CD4-positive, CD25-positive, alpha-beta regulatory T cell (primary cell): ENCODE results near the gene CD300LB. TPM values are rescaled to one million over a fixed set of nuclear protein-coding genes. Genes with fewer than 3 reads are reported as not detected.
A peak's percentile ranks its signal among the peaks of the same experiment; 100 is the strongest.
"Not testable (repeated sequence)": the region's sequence is repeated elsewhere in the genome, so short reads cannot be mapped to it uniquely, and the experiment has no call there.

Source experiments
- ATAC-seq, 2 donors: fragments of 150-1000 bp; cut with Tn5 transposase; one replicate each; pipeline ENCODE4 v1.10.0; 2021; ENCODE audit warnings: low read depth in 2 of 2, moderate number of reproducible peaks in 2 of 2, moderate library complexity in 1 of 2
- DNase-seq, 3 donors: peaks; one replicate each; pipeline versions ENCODE4 v3.0.0 to v3.0.0-alpha.2; 2012 to 2022; ENCODE audit warnings: mixed read lengths in 1 of 3
- H3K27ac ChIP-seq: one replicate; pipeline ENCODE4 v1.7.0; 2013; ENCODE audit warnings: mild to moderate bottlenecking, low read length; ENCODE audit not compliant: insufficient read depth, poor library complexity, severe bottlenecking
- H3K27me3 ChIP-seq: one replicate; pipeline ENCODE4 v1.7.0; 2013; ENCODE audit warnings: low read length; ENCODE audit not compliant: control insufficient read depth, insufficient read depth
- H3K36me3 ChIP-seq: one replicate; pipeline ENCODE4 v1.7.0; 2013; ENCODE audit warnings: mild to moderate bottlenecking, low read length, moderate library complexity; ENCODE audit not compliant: control insufficient read depth, insufficient read depth
- H3K4me1 ChIP-seq: 2 replicates; pipeline ENCODE4 v1.7.0; 2013; ENCODE audit warnings: mild to moderate bottlenecking, low read length; ENCODE audit not compliant: insufficient read depth, control insufficient read depth, poor library complexity, severe bottlenecking
- H3K4me3 ChIP-seq: one replicate; pipeline ENCODE4 v1.7.0; 2013; ENCODE audit warnings: low read depth, mild to moderate bottlenecking, low read length, moderate library complexity
- H3K9me3 ChIP-seq, 2 experiments: 1 replicate in 1 of 2; 2 replicates in 1 of 2; pipeline ENCODE4 v1.7.0; 2013; ENCODE audit warnings: low read length in 2 of 2, mild to moderate bottlenecking in 1 of 2, moderate library complexity in 1 of 2; ENCODE audit not compliant: control insufficient read depth in 2 of 2
- H3K27ac Mint-ChIP-seq, 3 donors: one replicate each; pipeline ENCODE4 v1.8.0; 2020 to 2022; ENCODE audit warnings: mild to moderate bottlenecking in 3 of 3, mixed read lengths in 3 of 3, moderate library complexity in 2 of 3
- H3K27me3 Mint-ChIP-seq: one replicate; pipeline ENCODE4 v1.8.0; 2022; ENCODE audit warnings: mild to moderate bottlenecking, mixed read lengths
- H3K36me3 Mint-ChIP-seq: one replicate; pipeline ENCODE4 v1.8.0; 2020; ENCODE audit warnings: mixed read lengths
- H3K4me1 Mint-ChIP-seq, 4 donors: one replicate each; pipeline ENCODE4 v1.8.0; 2020 to 2022; ENCODE audit warnings: mixed read lengths in 4 of 4, mild to moderate bottlenecking in 1 of 4
- H3K4me3 Mint-ChIP-seq, 4 donors: one replicate each; pipeline ENCODE4 v1.8.0; 2020 to 2022; ENCODE audit warnings: mild to moderate bottlenecking in 4 of 4, mixed read lengths in 4 of 4, moderate library complexity in 3 of 4
- H3K9me3 Mint-ChIP-seq, 7 donors: one replicate each; pipeline ENCODE4 v1.8.0; 2020 to 2022; ENCODE audit warnings: mixed read lengths in 7 of 7, mild to moderate bottlenecking in 3 of 7, moderate library complexity in 2 of 7
- polyA plus RNA-seq, 4 donors: library from polyadenylated mRNA; unstranded; fragments of 300-500 nt; fragmentation: Illumina TruSeq; gene quantifications; one replicate each; pipeline ENCODE4 v1.2.3, GENCODE V29; 2021
- total RNA-seq: library from RNA; stranded (reverse); gene quantifications from one replicate; pipeline ENCODE4 v1.2.3, GENCODE V29; 2022

Gene CD300LB
- total and polyA plus RNA-seq, 5 donors from 2014 or later, result not detected

DNA sequence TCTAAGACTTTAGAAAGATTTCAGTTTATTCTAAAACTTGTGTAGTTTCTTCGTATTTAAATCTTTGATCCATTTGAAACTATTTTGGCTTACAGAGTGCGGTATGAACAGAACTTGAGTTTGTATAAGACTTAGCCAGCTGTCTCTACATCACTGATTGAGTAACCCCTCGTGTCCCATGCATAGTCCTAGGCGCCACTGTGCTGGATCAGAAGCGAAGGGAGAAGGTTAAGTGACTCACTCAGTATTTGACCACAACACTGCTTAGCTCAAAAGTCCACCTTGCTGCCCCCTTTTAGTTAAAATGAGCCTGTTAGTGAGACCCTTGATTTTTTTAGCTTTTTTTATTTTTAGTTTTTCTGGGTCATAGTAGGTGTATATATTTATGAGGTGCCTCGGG lies 28.4 kb downstream of the CD300LB start:
- Mint-ChIP-seq H3K36me3 (no peaks in the 10 kb centered on the region), H3K9me3 (no peaks in the 10 kb centered on the region), H3K4me1 (no peaks in the 10 kb centered on the region), H3K27ac (no peak overlapping the region), H3K27me3 (peaks cover 2% of the 10 kb centered on the region), H3K4me3 (no peak overlapping the region)
- DNase-seq (no peak), ATAC-seq (no peak)
- Histone ChIP-seq H3K27ac (no peak overlapping the region), H3K36me3 (no peaks in the 10 kb centered on the region), H3K4me3 (no peak overlapping the region), H3K9me3 (no peaks in the 10 kb centered on the region), H3K27me3 (peaks cover 3% of the 10 kb centered on the region), H3K4me1 (no peaks in the 10 kb centered on the region)

DNA sequence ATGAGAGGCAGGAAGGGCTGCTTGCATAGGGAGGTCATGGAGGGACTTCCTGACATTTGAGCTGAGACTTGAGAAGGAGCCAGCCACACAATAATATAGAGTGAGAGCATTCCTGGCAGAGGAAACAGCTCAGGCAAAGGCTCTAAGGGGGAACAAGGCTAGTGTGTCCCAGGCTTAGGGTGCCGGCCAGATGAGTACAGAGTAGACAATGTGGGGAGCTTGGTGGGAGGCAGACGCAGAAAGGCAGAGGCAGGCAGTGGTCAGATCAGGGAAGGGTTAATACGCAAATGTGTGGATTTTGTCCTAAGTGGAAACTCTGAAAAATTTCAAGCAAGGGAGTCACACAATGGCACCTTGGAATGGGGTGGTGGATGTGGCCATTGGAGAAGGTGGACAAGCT lies 31.3 kb downstream of the CD300LB start:
- Histone ChIP-seq H3K4me3 (no peak overlapping the region), H3K36me3 (no peaks in the 10 kb centered on the region), H3K27me3 (peaks cover 2% of the 10 kb centered on the region), H3K27ac (no peak overlapping the region), H3K4me1 (no peaks in the 10 kb centered on the region), H3K9me3 (no peaks in the 10 kb centered on the region)
- no peak overlapping the region for H3K27ac Mint-ChIP-seq
- ATAC-seq (no peak), DNase-seq (no peak)
- H3K4me3 Mint-ChIP-seq, result no peak overlapping the region
- H3K36me3 Mint-ChIP-seq, result no peaks in the 10 kb centered on the region
- H3K27me3 Mint-ChIP-seq, result no peaks in the 10 kb centered on the region
- no peaks in the 10 kb centered on the region for H3K9me3 Mint-ChIP-seq
- no peaks in the 10 kb centered on the region for H3K4me1 Mint-ChIP-seq

DNA sequence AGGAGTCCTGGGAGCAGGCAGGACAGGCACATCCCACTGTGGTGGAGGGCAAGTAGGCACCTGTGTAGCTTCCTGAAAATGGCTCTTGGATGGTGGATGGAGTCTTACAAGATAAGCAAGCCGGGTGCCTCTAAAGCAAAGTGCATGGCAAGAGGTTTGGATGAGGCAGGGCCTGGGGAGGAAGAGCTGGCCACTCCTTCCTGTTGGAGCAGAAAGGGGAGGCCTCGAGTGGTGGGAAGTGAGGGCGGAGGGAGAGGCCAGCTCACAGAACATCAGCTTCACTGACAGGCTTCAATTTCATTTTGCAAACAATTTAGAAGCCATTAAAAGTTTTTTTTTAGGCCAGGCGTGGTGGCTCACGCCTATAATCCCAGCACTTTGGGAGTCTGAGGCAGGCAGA lies 33.8 kb downstream of the CD300LB start:
- no peak for ATAC-seq
- Mint-ChIP-seq H3K36me3 (no peaks in the 10 kb centered on the region), H3K4me3 (no peak overlapping the region), H3K27ac (no peak overlapping the region), H3K4me1 (peaks cover 0 to 6% (median 0%) of the 10 kb centered on the region in 4 donors), H3K27me3 (peaks cover 6% of the 10 kb centered on the region), H3K9me3 (peaks cover 0 to 1% (median 0%) of the 10 kb centered on the region in 7 donors)
- H3K9me3 ChIP-seq, result no peaks in the 10 kb centered on the region
- no peak overlapping the region for H3K4me3 ChIP-seq
- H3K36me3 ChIP-seq, result no peaks in the 10 kb centered on the region
- DNase-seq, result no peak
- no peaks in the 10 kb centered on the region for H3K4me1 ChIP-seq
- no peaks in the 10 kb centered on the region for H3K27me3 ChIP-seq
- no peak overlapping the region for H3K27ac ChIP-seq

- peaks cover 0 to 6% (median 0%) of the 10 kb centered on the region in 4 donors for H3K4me1 Mint-ChIP-seq
- ATAC-seq, result peak; percentile 47 to 53
Observed at GRCh38 chr17:74493331-74493833, 37.9 kb downstream of the CD300LB start.

DNA sequence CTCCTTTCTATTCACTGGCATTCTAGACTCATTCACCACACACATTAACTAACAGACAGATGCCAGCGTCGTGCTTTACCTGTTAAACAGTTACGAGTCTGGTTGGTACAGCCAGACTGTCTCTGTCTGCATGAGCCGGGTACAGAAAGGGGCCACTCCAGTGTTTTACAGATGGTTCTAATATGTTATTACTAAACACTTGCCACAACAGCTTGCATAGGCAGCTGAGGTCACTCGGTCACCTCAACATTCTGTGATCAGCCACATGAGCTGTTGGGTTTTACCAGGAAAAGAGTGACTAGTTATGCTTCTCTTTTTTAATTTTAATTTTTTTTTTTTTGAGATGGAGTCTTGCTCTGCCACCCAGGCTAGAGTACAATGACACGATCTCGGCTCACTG lies 39.6 kb downstream of the CD300LB start:
- Histone ChIP-seq H3K4me1 (no peaks in the 10 kb centered on the region), H3K4me3 (no peak overlapping the region), H3K27ac (no peak overlapping the region), H3K9me3 (no peaks in the 10 kb centered on the region), H3K27me3 (peaks cover under 1% of the 10 kb centered on the region), H3K36me3 (no peaks in the 10 kb centered on the region)
- Mint-ChIP-seq H3K27ac (no peak overlapping the region), H3K4me3 (no peak overlapping the region), H3K9me3 (peaks cover 0 to 1% (median 0%) of the 10 kb centered on the region in 7 donors), H3K27me3 (peaks cover 12% of the 10 kb centered on the region), H3K36me3 (no peaks in the 10 kb centered on the region), H3K4me1 (peaks cover 0 to 6% (median 0%) of the 10 kb centered on the region in 4 donors)
- DNase-seq (no peak), ATAC-seq (no peak)

More at GRCh38 chr17:74493331-74493833, 37.9 kb downstream of the CD300LB start:
- Mint-ChIP-seq H3K27ac (no peak overlapping the region), H3K4me3 (no peak overlapping the region), H3K36me3 (no peaks in the 10 kb centered on the region), H3K9me3 (peaks cover 0 to 1% (median 0%) of the 10 kb centered on the region in 7 donors), H3K27me3 (peaks cover 12% of the 10 kb centered on the region)
- Histone ChIP-seq H3K27ac (no peak overlapping the region), H3K36me3 (no peaks in the 10 kb centered on the region), H3K9me3 (no peaks in the 10 kb centered on the region), H3K4me1 (no peaks in the 10 kb centered on the region), H3K4me3 (no peak overlapping the region), H3K27me3 (no peaks in the 10 kb centered on the region)
- DNase-seq, result peak; percentile 27 to 60 (median 52)

DNA sequence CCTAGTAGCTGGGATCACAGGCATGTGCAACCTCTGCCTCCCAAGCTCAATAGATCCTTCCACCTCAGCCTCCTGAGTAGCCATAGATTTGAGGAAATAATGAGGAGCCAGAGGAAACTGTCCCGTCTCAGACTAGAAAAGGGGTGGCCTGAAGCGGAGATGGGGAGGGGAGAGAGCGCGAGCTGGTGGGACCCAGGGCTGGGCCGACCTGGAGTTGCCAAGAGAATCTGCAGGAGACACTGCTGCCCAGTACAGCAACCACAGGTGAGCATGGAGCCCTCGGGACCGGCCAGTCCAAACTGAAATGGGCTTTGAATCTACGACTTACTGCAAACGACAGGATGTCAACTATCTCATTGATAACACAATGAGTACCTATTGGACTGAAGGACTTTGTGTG lies 40.6 kb downstream of the CD300LB start:
- H3K36me3 Mint-ChIP-seq, result no peaks in the 10 kb centered on the region
- no peak overlapping the region for H3K4me3 Mint-ChIP-seq
- Histone ChIP-seq H3K9me3 (no peaks in the 10 kb centered on the region), H3K27me3 (peaks cover 3% of the 10 kb centered on the region), H3K27ac (no peak overlapping the region), H3K4me1 (no peaks in the 10 kb centered on the region), H3K36me3 (no peaks in the 10 kb centered on the region), H3K4me3 (no peak overlapping the region)
- H3K27me3 Mint-ChIP-seq, result peaks cover 12% of the 10 kb centered on the region
- peaks cover 0 to 1% (median 0%) of the 10 kb centered on the region in 7 donors for H3K9me3 Mint-ChIP-seq
- ATAC-seq (no peak), DNase-seq (no peak)
- H3K27ac Mint-ChIP-seq, result no peak overlapping the region
- H3K4me1 Mint-ChIP-seq, result peaks cover 0 to 6% (median 0%) of the 10 kb centered on the region in 4 donors

DNA sequence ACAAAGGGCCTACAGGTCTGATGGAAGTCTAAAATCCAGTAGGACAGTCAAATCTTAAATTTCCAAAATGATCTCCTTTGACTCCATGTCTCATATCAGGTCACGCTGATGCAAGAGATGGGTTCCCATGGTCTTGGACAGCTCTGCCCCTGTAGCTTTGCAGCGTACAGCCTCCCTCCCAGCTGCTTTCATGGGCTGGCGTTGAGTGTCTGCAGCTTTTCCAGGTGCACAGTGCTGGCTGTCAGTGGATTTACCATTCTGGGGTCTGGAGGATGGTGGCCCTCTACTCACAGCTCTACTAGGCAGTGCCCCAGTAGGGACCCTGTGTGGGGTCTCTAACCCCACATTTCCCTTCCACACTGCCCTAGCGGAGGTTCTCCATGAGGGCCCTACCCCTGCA lies 43.0 kb downstream of the CD300LB start:
- not testable (repeated sequence) for H3K27ac Mint-ChIP-seq, H3K9me3 Mint-ChIP-seq, H3K27me3 ChIP-seq

DNA sequence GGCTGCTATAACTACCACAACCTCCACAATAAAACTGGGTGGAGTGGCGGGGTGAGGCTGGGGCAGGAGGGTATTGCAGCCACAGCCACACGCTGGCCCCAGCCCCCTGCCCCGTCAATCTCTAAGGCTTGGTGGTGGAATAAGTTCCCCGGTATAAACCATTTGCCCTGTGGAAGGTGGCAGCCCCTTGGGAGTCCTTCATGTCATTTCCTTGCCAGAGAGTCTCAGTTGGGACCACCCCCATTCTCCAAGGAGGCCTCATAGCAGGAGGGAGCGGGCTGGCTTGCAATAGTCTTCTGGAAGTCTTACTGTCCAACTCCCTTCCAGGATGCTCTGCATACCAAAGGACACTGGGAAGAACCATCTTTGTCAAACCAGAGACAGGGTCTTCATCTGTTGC lies 45.4 kb downstream of the CD300LB start:
- Mint-ChIP-seq H3K4me3 (no peak overlapping the region), H3K27ac (no peak overlapping the region), H3K36me3 (no peaks in the 10 kb centered on the region), H3K4me1 (no peaks in the 10 kb centered on the region), H3K9me3 (no peaks in the 10 kb centered on the region), H3K27me3 (peaks cover 12% of the 10 kb centered on the region)
- no peak overlapping the region for H3K27ac ChIP-seq
- H3K9me3 ChIP-seq, result no peaks in the 10 kb centered on the region
- DNase-seq (no peak), ATAC-seq (no peak)
- no peak overlapping the region for H3K4me3 ChIP-seq
- no peaks in the 10 kb centered on the region for H3K36me3 ChIP-seq
- no peaks in the 10 kb centered on the region for H3K4me1 ChIP-seq
- H3K27me3 ChIP-seq, result peaks cover 3% of the 10 kb centered on the region

More for the DNA sequence above, 43.0 kb downstream of the CD300LB start:
- H3K36me3 Mint-ChIP-seq, H3K36me3 ChIP-seq, H3K27ac ChIP-seq, H3K4me1 ChIP-seq, H3K9me3 ChIP-seq, H3K4me3 ChIP-seq, H3K4me1 Mint-ChIP-seq, ATAC-seq, DNase-seq, H3K4me3 Mint-ChIP-seq: not testable (repeated sequence)
- H3K27me3 Mint-ChIP-seq, result peaks cover 11% of the 10 kb centered on the region
